ENCODE results near the gene TEC. TPM values are rescaled to one million over a fixed set of nuclear protein-coding genes. Genes with fewer than 3 reads are reported as not detected.

Gene TEC
- polyA plus RNA-seq, 3 donors from 2014 or later: 2.2 to 4.8 (median 2.9) TPM

DNA sequence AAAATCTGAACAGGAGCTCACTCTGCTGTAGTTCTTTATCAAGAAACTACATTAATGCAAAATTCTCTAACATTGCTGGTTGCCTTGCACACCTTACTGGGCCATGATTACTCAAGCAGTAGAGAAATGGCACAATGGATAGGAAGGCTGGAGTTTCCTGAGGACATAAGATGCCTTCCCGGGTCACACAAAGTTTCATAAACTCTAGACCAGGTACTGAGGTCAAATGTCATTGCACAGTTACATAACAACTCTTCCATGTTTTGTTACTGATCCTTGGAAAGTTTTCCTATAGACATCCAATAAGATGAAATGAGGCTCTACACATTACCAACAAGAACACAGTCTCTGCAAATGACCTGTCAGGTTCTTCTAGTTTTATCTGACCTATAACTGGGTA lies 9.9 kb downstream of the TEC start:
- H3K36me3 Mint-ChIP-seq: no peaks in the 10 kb centered on the region
- H3K4me3 Mint-ChIP-seq: no peak overlapping the region
- peaks cover 13 to 24% of the 10 kb centered on the region in 2 donors for H3K4me1 Mint-ChIP-seq
- DNase-seq: no peak
- peaks cover 0 to 3% (median 0%) of the 10 kb centered on the region in 3 donors for H3K27me3 Mint-ChIP-seq (ENCODE audit: low read depth in 3 of 3)
- no peak overlapping the region for H3K27ac Mint-ChIP-seq
- no peaks in the 10 kb centered on the region for H3K9me3 Mint-ChIP-seq

DNA sequence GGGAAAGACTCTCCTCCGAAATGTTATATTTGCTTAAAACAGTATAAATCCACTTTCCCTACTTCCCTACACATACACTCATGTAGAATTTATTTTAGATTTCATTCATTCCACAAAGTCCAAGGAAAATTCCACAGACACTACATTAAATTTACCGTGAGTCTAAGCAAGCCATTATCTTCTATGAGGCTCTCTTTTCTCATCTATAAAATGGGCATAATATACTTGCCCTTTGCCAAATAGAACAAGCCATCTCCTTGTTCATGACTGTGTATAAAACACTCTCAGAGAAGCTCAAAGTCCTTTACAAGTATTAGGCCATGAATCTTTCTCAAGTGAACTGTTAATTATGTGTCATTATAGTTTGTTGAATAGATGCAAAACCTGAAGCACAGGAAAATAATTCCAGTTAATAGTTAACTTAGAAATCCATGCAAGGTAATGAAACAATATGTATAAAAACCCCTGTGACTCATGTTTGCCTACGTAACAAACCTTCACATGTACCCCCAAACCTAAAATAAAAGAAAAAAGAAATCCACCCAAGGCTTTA lies 10.7 kb downstream of the TEC start:
- Mint-ChIP-seq H3K27me3 (ENCODE audit: low read depth in 3 of 3) (peaks cover 0 to 3% (median 0%) of the 10 kb centered on the region in 3 donors), H3K36me3 (no peaks in the 10 kb centered on the region), H3K27ac (no peak overlapping the region), H3K4me3 (no peak overlapping the region), H3K9me3 (no peaks in the 10 kb centered on the region), H3K4me1 (peaks cover 13 to 31% of the 10 kb centered on the region in 2 donors)
- DNase-seq: no peak

DNA sequence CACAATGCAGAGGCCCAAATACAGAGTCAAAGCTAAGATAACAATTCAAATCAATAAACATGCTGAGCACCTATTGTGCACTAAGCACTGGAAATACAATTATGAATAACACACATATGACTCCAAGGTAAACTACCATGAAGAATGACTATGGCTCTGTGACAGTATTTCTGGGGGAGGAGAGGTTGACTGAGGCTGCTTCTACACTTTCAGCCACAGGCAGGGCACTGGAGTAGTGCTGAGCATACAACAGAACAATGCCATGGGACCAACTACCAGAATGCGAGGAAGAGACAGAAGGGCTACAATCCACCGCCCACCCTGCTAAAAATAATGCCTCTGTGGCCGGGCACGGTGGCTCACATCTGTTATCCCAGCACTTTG lies 13.7 kb downstream of the TEC start:
- Mint-ChIP-seq H3K27ac (peak overlapping the region in 1 of 6 donors; percentile 15), H3K4me3 (no peak overlapping the region), H3K36me3 (no peaks in the 10 kb centered on the region)

DNA sequence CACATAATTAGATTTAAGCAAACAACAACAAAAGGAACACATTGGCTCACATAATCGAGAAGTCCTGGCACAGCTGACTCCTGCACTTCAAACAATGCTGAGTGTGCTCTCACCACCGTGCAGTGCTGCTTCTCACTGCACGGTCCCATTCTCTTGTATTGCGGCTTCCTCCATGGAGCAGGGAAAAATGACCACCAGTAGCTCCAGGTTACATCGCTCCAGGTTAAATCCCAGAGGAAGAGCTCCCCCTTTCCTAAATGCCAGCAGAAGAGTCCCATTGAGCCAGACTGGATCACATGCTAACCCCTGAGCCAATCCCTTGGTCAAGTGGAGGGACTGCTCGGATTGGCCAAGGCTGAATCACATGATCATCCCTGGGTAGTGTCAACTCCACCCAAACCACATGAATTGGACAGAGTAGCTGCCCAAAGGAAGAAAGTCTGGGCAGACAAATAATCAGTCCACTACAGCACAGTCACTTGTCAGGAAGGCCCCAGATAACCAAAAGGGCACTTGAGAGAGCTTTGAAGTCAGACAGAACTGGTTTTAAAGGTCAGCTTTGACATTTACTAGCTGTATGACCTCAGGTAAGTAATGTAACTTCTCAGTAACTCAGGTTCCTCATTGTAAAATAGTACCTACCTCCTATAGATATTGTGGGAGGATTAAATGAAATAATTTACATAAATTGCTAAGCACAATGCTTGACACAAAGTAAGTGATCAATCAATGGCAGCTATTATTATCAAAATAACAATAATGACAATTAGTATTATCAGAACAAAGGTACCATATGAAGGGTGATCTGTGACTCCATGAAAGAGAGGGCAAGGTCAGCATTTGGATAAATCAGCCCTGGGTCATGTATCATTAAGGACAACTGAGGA lies 14.3 kb downstream of the TEC start:
- DNase-seq: no peak
- Mint-ChIP-seq H3K9me3 (no peaks in the 10 kb centered on the region), H3K27me3 (ENCODE audit: low read depth in 3 of 3) (peaks cover 0 to 2% (median under 1%) of the 10 kb centered on the region in 3 donors), H3K36me3 (no peaks in the 10 kb centered on the region), H3K4me1 (peaks cover 18 to 31% of the 10 kb centered on the region in 2 donors), H3K4me3 (no peak overlapping the region), H3K27ac (peak overlapping the region in 2 of 6 donors; percentile 7 to 15)

More for the DNA sequence above, 13.7 kb downstream of the TEC start:
- H3K4me1 Mint-ChIP-seq: peaks cover 14 to 27% of the 10 kb centered on the region in 2 donors
- no peaks in the 10 kb centered on the region for H3K9me3 Mint-ChIP-seq
- DNase-seq: no peak
- peaks cover 0 to 2% (median 0%) of the 10 kb centered on the region in 3 donors for H3K27me3 Mint-ChIP-seq (ENCODE audit: low read depth in 3 of 3)

DNA sequence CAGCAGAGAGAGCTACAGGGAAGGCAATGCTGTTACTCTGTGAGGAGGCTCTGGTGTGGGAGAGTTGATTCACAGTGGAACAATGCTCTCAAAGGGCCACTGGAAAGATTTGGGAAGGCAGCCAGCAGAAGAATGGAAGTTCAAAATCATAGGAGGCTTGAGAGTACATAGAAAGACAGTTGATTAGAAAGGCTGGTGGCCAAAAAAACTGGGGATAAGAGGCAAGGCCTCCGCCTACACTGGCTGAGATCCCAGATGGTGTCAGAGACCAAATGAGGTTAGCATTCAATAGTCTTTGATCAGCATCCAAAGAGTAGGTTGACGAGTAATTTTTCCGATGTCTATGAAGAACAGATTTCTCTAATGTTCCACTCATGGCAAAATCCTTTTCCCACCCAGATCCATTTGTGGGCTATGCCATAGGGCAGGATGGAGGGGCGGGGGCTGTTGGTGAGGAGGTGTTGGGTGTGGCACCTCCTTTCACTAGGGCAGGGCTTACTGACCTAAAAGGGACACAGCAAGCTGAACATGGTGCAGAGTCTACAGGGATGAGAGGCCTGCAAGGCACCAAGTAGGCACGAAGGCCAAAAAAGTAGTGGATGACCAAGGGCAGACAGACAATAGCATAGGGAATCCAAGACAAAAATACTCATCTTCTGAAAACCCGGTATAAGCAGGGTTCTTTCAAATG lies 15.1 kb downstream of the TEC start:
- peaks cover 18 to 32% of the 10 kb centered on the region in 2 donors for H3K4me1 Mint-ChIP-seq
- H3K27me3 Mint-ChIP-seq (ENCODE audit: low read depth in 3 of 3): peaks cover 0 to 3% (median 2%) of the 10 kb centered on the region in 3 donors
- no peak for DNase-seq
- H3K27ac Mint-ChIP-seq: no peak overlapping the region
- no peak overlapping the region for H3K4me3 Mint-ChIP-seq
- H3K9me3 Mint-ChIP-seq: no peaks in the 10 kb centered on the region
- H3K36me3 Mint-ChIP-seq: no peaks in the 10 kb centered on the region

DNA sequence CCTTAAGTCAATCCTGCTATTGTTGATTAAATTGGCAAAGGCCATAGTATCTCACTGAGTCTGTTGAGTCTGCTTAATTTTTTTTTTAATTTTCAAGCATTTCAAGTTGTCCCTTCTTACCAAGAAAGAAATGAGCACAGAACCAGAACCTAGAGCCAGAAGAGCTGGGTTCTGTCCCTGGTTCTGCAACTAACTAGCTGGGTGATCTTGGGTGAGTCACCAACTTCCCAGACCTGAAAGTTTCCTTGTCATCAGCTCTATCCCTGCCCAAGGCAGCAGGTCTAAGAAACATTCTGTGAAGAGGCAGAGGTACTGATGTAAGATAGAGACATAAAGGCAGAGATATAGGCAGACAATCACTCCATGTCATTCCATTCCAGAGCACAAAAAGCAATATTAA lies 17.3 kb downstream of the TEC start:
- no peak overlapping the region for H3K27ac Mint-ChIP-seq
- peaks cover 18 to 32% of the 10 kb centered on the region in 2 donors for H3K4me1 Mint-ChIP-seq
- H3K4me3 Mint-ChIP-seq: no peak overlapping the region
- DNase-seq: no peak
- peaks cover 0 to 3% (median 2%) of the 10 kb centered on the region in 3 donors for H3K27me3 Mint-ChIP-seq (ENCODE audit: low read depth in 3 of 3)
- H3K9me3 Mint-ChIP-seq: no peaks in the 10 kb centered on the region
- H3K36me3 Mint-ChIP-seq: no peaks in the 10 kb centered on the region

DNA sequence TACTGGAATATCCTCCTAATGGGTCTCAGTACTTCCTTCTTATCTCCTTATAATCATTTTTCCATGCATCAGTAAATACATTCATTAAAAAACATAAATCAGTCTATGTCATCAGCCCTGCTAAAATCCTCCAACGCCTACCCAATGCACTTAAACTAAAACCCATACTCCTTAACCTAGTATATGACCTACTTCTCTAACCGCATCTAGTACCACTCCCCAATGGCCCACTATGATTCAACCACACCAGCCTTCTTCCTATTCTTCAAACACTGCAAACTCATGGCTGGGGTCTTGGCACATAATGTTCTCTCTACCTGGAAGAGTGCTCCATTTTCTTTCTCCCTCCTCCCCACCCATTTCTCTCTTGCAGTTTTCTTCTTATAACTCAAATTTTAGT lies 18.7 kb downstream of the TEC start:
- no peaks in the 10 kb centered on the region for H3K9me3 Mint-ChIP-seq
- peak overlapping the region in 1 of 5 donors; percentile 54 for H3K4me3 Mint-ChIP-seq
- no peak overlapping the region for H3K27ac Mint-ChIP-seq
- no peak for DNase-seq
- H3K36me3 Mint-ChIP-seq: no peaks in the 10 kb centered on the region
- H3K27me3 Mint-ChIP-seq (ENCODE audit: low read depth in 3 of 3): peaks cover 0 to 3% (median 2%) of the 10 kb centered on the region in 3 donors
- peaks cover 18 to 31% of the 10 kb centered on the region in 2 donors for H3K4me1 Mint-ChIP-seq

DNA sequence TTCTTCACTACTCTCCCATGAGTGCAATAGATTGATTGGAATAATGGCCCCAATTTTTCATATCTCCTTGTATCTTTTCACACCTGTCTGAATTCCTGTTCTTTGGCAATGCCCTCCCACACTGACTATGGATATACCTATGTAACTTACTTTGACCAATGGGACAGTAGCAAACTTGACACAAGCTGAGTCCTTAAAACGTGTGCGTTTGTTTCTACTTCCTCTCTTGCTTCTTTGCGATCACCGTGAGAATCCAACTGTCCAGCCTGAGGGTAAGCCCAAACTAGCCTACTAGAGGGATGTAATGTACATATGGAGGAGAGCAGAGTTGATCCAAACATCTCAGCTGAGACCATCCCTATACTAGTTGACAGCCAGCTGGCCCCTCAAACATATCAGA lies 19.3 kb downstream of the TEC start:
- no peak for DNase-seq
- peaks cover 0 to 3% (median 2%) of the 10 kb centered on the region in 3 donors for H3K27me3 Mint-ChIP-seq (ENCODE audit: low read depth in 3 of 3)
- H3K27ac Mint-ChIP-seq: no peak overlapping the region
- H3K4me1 Mint-ChIP-seq: peaks cover 15 to 26% of the 10 kb centered on the region in 2 donors
- no peak overlapping the region for H3K4me3 Mint-ChIP-seq
- no peaks in the 10 kb centered on the region for H3K36me3 Mint-ChIP-seq
- no peaks in the 10 kb centered on the region for H3K9me3 Mint-ChIP-seq

DNA sequence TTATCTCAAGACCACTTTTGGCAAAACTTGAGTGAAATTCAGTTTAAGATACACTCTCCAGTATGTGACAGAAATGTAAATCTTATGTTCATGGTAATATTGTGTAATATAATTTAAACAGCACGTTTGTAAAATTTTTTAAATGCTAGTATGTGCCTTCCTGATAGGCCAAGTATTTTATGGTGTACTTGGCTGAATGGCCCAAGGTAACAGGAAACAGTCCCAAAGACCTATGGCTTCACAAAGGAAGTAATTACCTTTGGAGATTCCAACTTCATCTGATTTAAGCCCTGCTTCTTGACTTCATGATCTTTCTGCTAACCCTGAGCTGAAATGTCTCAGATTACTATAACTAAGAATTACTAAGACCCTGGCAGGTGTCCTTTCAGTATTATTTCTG lies 20.3 kb downstream of the TEC start:
- no peaks in the 10 kb centered on the region for H3K9me3 Mint-ChIP-seq
- no peak overlapping the region for H3K27ac Mint-ChIP-seq
- H3K27me3 Mint-ChIP-seq (ENCODE audit: low read depth in 3 of 3): peaks cover 0 to 3% (median 2%) of the 10 kb centered on the region in 3 donors
- DNase-seq: no peak
- H3K36me3 Mint-ChIP-seq: peaks cover 0 to 3% (median 0%) of the 10 kb centered on the region in 3 donors
- H3K4me3 Mint-ChIP-seq: no peak overlapping the region
- peaks cover 11 to 19% of the 10 kb centered on the region in 2 donors for H3K4me1 Mint-ChIP-seq

DNA sequence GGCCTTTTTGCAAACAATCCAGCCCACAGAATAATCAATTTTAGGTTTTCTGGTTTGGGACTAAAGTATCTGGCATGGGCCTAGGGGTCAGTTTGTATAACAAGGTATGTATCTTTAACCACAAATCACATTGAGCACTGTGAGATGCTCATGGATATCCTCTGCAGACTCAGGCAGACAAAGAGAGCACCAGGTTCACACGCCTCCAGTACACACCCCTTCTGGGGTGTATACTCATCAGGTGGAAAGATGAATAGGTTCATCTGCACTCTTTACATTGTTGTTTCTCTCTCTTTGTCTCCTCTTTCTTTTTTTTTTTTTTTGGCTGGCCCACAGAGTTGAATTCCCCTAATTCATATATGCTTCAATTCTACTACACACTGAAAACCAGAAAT lies 21.1 kb downstream of the TEC start:
- Mint-ChIP-seq H3K36me3 (peaks cover 0 to 3% (median 0%) of the 10 kb centered on the region in 3 donors), H3K9me3 (no peaks in the 10 kb centered on the region), H3K4me1 (peaks cover 13 to 18% of the 10 kb centered on the region in 2 donors), H3K27ac (no peak overlapping the region), H3K4me3 (no peak overlapping the region), H3K27me3 (ENCODE audit: low read depth in 3 of 3) (peaks cover 0 to 3% (median 2%) of the 10 kb centered on the region in 3 donors)
- DNase-seq: no peak

DNA sequence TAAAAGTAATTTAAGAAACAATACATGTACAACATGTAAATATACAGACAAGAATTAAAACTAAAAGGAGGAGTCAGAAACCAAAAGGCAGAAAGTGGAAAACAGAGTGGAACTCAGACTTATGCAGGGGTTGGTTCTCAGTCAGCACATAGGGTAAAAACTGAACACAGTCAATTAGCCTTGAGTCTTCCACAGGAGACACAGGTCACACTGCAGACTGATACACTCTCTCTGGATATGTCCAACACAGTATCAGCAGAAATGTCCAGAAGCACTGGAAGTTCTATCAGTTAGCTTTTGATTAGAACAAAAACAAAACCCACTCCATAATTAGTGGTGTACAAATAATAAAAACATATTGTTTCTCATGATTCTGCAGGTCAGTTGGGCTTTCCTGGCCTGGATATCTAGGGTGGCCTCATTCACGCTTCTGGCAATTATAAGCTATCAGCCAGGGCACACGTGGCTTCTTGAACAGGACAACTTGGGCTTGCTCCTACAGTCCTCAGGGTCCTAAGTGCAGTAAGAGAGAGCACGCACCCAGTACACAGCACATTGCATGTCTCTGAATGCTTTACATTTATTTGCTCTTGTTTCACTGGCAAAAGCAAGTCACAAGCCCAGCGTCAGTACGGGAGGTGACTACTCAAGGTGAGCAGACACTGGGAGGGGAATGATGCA lies 21.6 kb downstream of the TEC start:
- Mint-ChIP-seq H3K9me3 (no peaks in the 10 kb centered on the region), H3K4me3 (no peak overlapping the region)

DNA sequence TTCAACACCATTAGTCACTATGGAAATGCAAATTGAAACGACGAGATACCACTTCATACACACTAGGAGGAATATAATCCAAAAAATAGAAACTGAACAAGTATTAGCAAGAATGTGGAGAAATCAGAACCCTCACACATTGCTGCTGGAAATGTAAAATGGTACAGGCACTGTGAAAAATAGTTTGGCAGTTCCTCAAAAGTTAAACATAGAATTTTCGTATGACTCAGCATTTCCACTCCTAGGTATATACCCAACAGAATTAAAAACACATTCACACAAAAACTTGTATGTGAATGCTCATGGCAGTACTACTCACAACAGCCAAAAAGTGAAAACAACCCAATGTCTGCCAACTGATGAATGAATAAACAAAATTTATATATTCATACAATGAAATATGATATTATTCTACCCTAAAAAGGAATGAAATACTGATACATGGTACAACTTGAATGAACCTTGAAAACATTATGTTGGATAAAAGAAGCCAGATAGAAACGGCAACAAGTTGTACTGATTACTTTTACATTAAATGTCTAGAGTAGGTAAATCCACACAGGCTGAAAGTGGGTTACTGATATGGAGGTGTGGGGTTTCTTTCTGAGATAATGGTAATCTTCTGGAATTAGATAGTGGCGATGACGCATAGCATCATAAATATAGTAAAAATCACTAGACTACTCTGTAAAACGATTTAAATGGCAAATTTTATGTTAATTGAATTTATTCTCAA lies 22.3 kb downstream of the TEC start:
- peaks cover 0 to 3% (median 2%) of the 10 kb centered on the region in 3 donors for H3K27me3 Mint-ChIP-seq (ENCODE audit: low read depth in 3 of 3)
- no peak overlapping the region for H3K4me3 Mint-ChIP-seq
- H3K36me3 Mint-ChIP-seq: peaks cover 0 to 3% (median 0%) of the 10 kb centered on the region in 3 donors
- H3K27ac Mint-ChIP-seq: no peak overlapping the region
- H3K9me3 Mint-ChIP-seq: no peaks in the 10 kb centered on the region
- H3K4me1 Mint-ChIP-seq: peaks cover 23 to 30% of the 10 kb centered on the region in 2 donors
- DNase-seq: no peak

More for the DNA sequence above, 21.6 kb downstream of the TEC start:
- no peak overlapping the region for H3K27ac Mint-ChIP-seq
- no peak for DNase-seq
- peaks cover 0 to 3% (median 2%) of the 10 kb centered on the region in 3 donors for H3K27me3 Mint-ChIP-seq (ENCODE audit: low read depth in 3 of 3)
- peaks cover 0 to 3% (median 0%) of the 10 kb centered on the region in 3 donors for H3K36me3 Mint-ChIP-seq
- H3K4me1 Mint-ChIP-seq: peaks cover 18 to 23% of the 10 kb centered on the region in 2 donors

DNA sequence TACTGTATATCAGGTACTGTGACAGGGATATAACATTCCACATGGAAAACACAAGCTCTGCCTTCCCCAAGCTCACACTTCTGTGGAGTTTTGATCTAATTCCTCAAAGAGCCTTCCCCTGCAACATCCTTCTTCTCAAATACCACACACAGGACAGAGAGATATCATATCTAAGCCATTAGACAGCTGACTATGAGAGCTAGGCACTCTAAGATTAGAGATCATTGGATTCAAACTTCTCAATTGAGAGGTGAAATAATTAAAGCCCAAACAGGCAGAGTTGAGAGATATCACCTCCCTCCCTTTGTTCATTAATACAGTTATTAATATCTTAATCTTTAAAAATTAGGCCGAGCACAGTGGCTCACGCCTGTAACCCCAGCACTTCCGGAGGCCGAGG lies 25.0 kb downstream of the TEC start:
- peaks cover 0 to 4% (median 3%) of the 10 kb centered on the region in 3 donors for H3K36me3 Mint-ChIP-seq
- H3K4me1 Mint-ChIP-seq: peaks cover 19 to 23% of the 10 kb centered on the region in 2 donors
- no peak overlapping the region for H3K27ac Mint-ChIP-seq
- H3K27me3 Mint-ChIP-seq (ENCODE audit: low read depth in 3 of 3): peaks cover 0 to 3% (median 0%) of the 10 kb centered on the region in 3 donors
- H3K4me3 Mint-ChIP-seq: no peak overlapping the region
- DNase-seq: no peak
- H3K9me3 Mint-ChIP-seq: no peaks in the 10 kb centered on the region

Data from immature natural killer cell (primary cell).